Sigmoid colon (tissue), 4 donors: ENCODE measurements around the gene LIMS1.

Experiments
- EP300 ChIP-seq, 4 donors: sonication (generic); formaldehyde crosslinking; IDR thresholded peaks; one replicate each; pipeline ENCODE4 v1.6.1; 2017; ENCODE audit warnings: antibody characterized with exemption in 4 of 4
- POLR2AphosphoS5 ChIP-seq, 4 donors: sonication (generic); formaldehyde crosslinking; IDR thresholded peaks; one replicate each; pipeline ENCODE4 v1.6.1; 2017; ENCODE audit warnings: antibody characterized with exemption in 4 of 4
- TF ChIP-seq, protein P1 (sequence below), 4 experiments: fragments of 450-650 bp in 3 of 4; fragments of 200-600 bp in 1 of 4; IDR thresholded peaks; one replicate each; pipeline ENCODE4 v1.5.1; 2016 to 2019; ENCODE audit warnings: antibody characterized with exemption in 4 of 4, mild to moderate bottlenecking in 3 of 4, moderate library complexity in 2 of 4

DNA sequence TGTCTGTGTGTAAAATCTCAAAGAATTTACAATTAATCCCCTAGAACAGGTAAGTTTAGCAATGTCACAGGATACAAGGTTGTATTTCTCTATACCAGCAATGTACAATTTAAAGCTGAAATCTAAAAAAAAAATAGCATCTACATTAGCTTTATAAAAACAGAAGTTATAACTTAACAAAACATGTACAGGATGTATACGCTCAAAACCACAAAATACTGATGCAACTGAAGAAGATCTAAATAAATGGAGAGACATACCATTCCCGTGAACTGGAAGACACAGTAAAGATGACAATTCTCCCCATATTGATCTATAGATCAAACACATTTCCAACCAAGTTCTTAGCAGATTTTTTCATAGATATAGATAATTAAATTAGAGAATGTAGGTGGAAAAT lies 167.5 kb downstream of the LIMS1 start:
- TF ChIP-seq, protein P1, sequence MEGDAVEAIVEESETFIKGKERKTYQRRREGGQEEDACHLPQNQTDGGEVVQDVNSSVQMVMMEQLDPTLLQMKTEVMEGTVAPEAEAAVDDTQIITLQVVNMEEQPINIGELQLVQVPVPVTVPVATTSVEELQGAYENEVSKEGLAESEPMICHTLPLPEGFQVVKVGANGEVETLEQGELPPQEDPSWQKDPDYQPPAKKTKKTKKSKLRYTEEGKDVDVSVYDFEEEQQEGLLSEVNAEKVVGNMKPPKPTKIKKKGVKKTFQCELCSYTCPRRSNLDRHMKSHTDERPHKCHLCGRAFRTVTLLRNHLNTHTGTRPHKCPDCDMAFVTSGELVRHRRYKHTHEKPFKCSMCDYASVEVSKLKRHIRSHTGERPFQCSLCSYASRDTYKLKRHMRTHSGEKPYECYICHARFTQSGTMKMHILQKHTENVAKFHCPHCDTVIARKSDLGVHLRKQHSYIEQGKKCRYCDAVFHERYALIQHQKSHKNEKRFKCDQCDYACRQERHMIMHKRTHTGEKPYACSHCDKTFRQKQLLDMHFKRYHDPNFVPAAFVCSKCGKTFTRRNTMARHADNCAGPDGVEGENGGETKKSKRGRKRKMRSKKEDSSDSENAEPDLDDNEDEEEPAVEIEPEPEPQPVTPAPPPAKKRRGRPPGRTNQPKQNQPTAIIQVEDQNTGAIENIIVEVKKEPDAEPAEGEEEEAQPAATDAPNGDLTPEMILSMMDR (IDR thresholded peaks at IDR 0.05) = no peak
- TF ChIP-seq EP300 (IDR thresholded peaks at IDR 0.05) (no peak), POLR2AphosphoS5 (IDR thresholded peaks at IDR 0.05) (no peak)
